ENCODE results near the gene SUPT7L.

SUPT7L gene

GRCh38 chr2:27663285-27664153 lies at the start of gene SUPT7L, which contains the start of gene SLC4A1AP:
Gene SUPT7L (minus strand): TSS chr2:27663614. CDS start chr2:27662192, 1,422 bp downstream.
Gene SLC4A1AP (plus strand): TSS chr2:27663889. CDS start chr2:27663915, 26 bp downstream.
- DNase-seq (ENCODE audit: low spot score), result peak; percentile 91

GRCh38 chr2:27713201-27713600 lies 49.8 kb upstream of the SUPT7L start:
- DNase-seq (ENCODE audit: low spot score), result no peak

- no peak for DNase-seq (ENCODE audit: low spot score)
These were observed 49.1 kb upstream of the SUPT7L start for GRCh38 chr2:27712522-27712921.

- DNase-seq (ENCODE audit: low spot score), result no peak
These were observed 48.4 kb upstream of the SUPT7L start for GRCh38 chr2:27711804-27712203.

GRCh38 chr2:27710640-27711430 lies 47.4 kb upstream of the SUPT7L start:
- DNase-seq (ENCODE audit: low spot score), result no peak

- DNase-seq (ENCODE audit: low spot score), result no peak
These were observed 46.7 kb upstream of the SUPT7L start for GRCh38 chr2:27709960-27710575.

GRCh38 chr2:27709326-27709725 lies 45.9 kb upstream of the SUPT7L start:
- DNase-seq (ENCODE audit: low spot score), result no peak

- DNase-seq (ENCODE audit: low spot score), result no peak
These were observed 45.3 kb upstream of the SUPT7L start for GRCh38 chr2:27708666-27709065.

GRCh38 chr2:27708257-27708654 lies 44.8 kb upstream of the SUPT7L start:
- DNase-seq (ENCODE audit: low spot score), result no peak

GRCh38 chr2:27707462-27708256 lies 44.2 kb upstream of the SUPT7L start:
- no peak for DNase-seq (ENCODE audit: low spot score)

- no peak for DNase-seq (ENCODE audit: low spot score)
These were observed 42.6 kb upstream of the SUPT7L start for GRCh38 chr2:27705851-27706622.

- DNase-seq (ENCODE audit: low spot score), result no peak
These were observed 41.0 kb upstream of the SUPT7L start for GRCh38 chr2:27704342-27704876.

GRCh38 chr2:27703638-27704341 lies 40.4 kb upstream of the SUPT7L start:
- peak; percentile 88 for DNase-seq (ENCODE audit: low spot score)

- no peak for DNase-seq (ENCODE audit: low spot score)
These were observed 38.9 kb upstream of the SUPT7L start for GRCh38 chr2:27702302-27702701.

- no peak for DNase-seq (ENCODE audit: low spot score)
These were observed 38.3 kb upstream of the SUPT7L start for GRCh38 chr2:27701676-27702075.

GRCh38 chr2:27697660-27698059 lies 34.2 kb upstream of the SUPT7L start:
- DNase-seq (ENCODE audit: low spot score), result no peak

- no peak for DNase-seq (ENCODE audit: low spot score)
These were observed 26.6 kb upstream of the SUPT7L start for GRCh38 chr2:27690052-27690451.

GRCh38 chr2:27689424-27689823 lies 26.0 kb upstream of the SUPT7L start:
- DNase-seq (ENCODE audit: low spot score), result no peak

GRCh38 chr2:27687232-27687631 lies 23.8 kb upstream of the SUPT7L start:
- DNase-seq (ENCODE audit: low spot score), result no peak

- DNase-seq (ENCODE audit: low spot score), result no peak
These were observed 22.2 kb upstream of the SUPT7L start for GRCh38 chr2:27685577-27685976.

All from left forelimb (tissue), 1 donor.